Lung (tissue), 12 donors: Measurements from ENCODE around the gene GNG11. TPM values are rescaled to one million over a fixed set of nuclear protein-coding genes. Genes with fewer than 3 reads are reported as not detected.

ENCODE experiments used
- ATAC-seq: fragments of 200-7000 bp; cut with Tn5 transposase; one replicate; pipeline ENCODE4 v1.9.1; 2020; ENCODE audit warnings: moderate number of reproducible peaks; ENCODE audit not compliant: insufficient read depth, low FRiP score
- DNase-seq, 3 donors: peaks; one replicate each; pipeline ENCODE4 v3.0.0-alpha.2; 2013 to 2017
- H3K27ac ChIP-seq, 2 donors: one replicate each; pipeline ENCODE4 v1.5.1; 2013; ENCODE audit warnings: mild to moderate bottlenecking in 2 of 2, moderate library complexity in 2 of 2, control low read depth in 1 of 2, inconsistent platforms in 1 of 2, low read depth in 1 of 2, low read length in 1 of 2
- H3K27me3 ChIP-seq, 3 donors: one replicate each; pipeline ENCODE4 v1.5.1; 2013; ENCODE audit warnings: low read length in 2 of 3; ENCODE audit not compliant: control insufficient read depth in 3 of 3, insufficient read depth in 3 of 3
- H3K36me3 ChIP-seq, 4 donors: one replicate each; pipeline ENCODE4 v1.5.1; 2013; ENCODE audit warnings: low read length in 4 of 4, mild to moderate bottlenecking in 1 of 4, moderate library complexity in 1 of 4; ENCODE audit not compliant: control insufficient read depth in 4 of 4, insufficient read depth in 4 of 4
- H3K4me1 ChIP-seq, 5 donors: one replicate each; pipeline ENCODE4 v1.5.1; 2013; ENCODE audit warnings: low read length in 5 of 5, mild to moderate bottlenecking in 2 of 5, moderate library complexity in 1 of 5; ENCODE audit not compliant: control insufficient read depth in 5 of 5, insufficient read depth in 5 of 5
- H3K4me3 ChIP-seq: one replicate; pipeline ENCODE4 v1.5.1; 2013; ENCODE audit warnings: mild to moderate bottlenecking, control low read depth, moderate library complexity
- H3K9ac ChIP-seq, 2 donors: one replicate each; pipeline ENCODE4 v1.5.1; 2013; ENCODE audit warnings: low read length in 2 of 2, control low read depth in 1 of 2; ENCODE audit not compliant: insufficient read depth in 1 of 2
- H3K9me3 ChIP-seq, 4 donors: one replicate each; pipeline ENCODE4 v1.5.1; 2013; ENCODE audit warnings: low read length in 3 of 4, mild to moderate bottlenecking in 1 of 4, moderate library complexity in 1 of 4; ENCODE audit not compliant: control insufficient read depth in 4 of 4, insufficient read depth in 3 of 4
- CTCF ChIP-seq: IDR thresholded peaks from 2 replicates; pipeline ENCODE4 v1.5.1; 2012; ENCODE audit warnings: mild to moderate bottlenecking; ENCODE audit errors: control extremely low read depth, extremely low read depth
- WGBS, 2 donors: extraction: QIAGEN DNeasy Blood & Tissue Kit; methylation state at CpG; one replicate each; pipeline ENCODE4 v1.1.7; 2013; 5-methylcytosine and 5-hydroxymethylcytosine counted together
- polyA plus RNA-seq, 2 donors: library from polyadenylated mRNA; stranded (reverse); fragments of 200-250 nt; gene quantifications; one replicate each; pipeline ENCODE4 v1.2.1, GENCODE V29; 2013
- total RNA-seq, 2 donors: library from RNA; depleted of rRNA in 1 of 2; stranded (reverse); fragments of >200 nt in 1 of 2; gene quantifications; one replicate each; pipeline ENCODE4 v1.2.1, GENCODE V29; 2014 to 2021
- donor health status: control.
- donor health status: control.
- donor health status: Bipolar disorder and iron deficiency.
- donor health status: healthy.
- donor health status: DM: yes; HTN: yes; CAD: no.

GNG11 gene
- total and polyA plus RNA-seq, 4 donors = 18.4 to 39.0 (median 26.8) TPM

DNA sequence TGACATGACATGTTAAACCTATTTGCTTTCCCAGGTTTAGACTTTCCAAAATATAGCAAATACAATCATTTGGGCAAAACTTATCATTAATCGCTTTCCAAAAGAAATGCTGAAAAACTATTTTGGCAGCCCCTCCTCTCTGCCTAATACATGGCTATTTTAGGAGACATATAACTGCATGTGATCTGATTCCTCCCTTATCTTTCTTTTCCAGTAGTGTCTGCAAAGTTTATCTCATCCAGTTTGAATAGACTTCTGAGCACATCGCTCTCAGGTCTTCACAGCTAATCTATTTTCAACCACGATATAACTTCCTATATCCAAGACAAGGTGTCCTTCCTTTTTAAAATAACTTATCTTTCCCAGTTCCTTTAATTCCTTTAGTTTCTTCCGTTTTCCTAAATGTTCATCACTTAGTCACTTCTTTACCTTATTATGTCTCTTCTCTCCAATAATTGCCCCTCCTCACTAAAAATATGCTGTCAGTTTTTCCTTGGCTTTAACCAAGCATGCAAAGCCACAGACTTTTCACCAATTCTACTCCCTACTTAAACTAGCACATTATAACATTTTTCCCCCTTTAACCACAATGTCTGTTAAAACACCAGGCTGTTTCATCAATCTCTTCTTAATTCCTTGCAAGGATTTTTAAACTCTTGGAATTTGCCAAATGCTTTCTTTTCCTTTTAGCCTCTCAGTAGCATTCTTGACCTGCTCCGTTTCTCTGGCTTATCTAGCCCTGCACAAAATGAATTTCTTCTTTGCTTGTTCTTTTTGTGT lies 24.4 kb downstream of the GNG11 start:
- peaks cover 0 to 13% (median 3%) of the 10 kb centered on the region in 5 donors for H3K4me1 ChIP-seq
- no peaks in the 10 kb centered on the region for H3K36me3 ChIP-seq
- ATAC-seq (no peak), DNase-seq (no peak)
- 35 to 37% methylated on average over 5 of the region's 5 CpGs for WGBS, 2 donors
- TF ChIP-seq CTCF = no peak
- H3K9me3 ChIP-seq = peaks cover 0 to under 1% (median 0%) of the 10 kb centered on the region in 4 donors
- H3K4me3 ChIP-seq = no peak overlapping the region
- H3K27ac ChIP-seq = peak overlapping the region in 1 of 2 donors; percentile 85
- no peak overlapping the region for H3K9ac ChIP-seq
- no peaks in the 10 kb centered on the region for H3K27me3 ChIP-seq

DNA sequence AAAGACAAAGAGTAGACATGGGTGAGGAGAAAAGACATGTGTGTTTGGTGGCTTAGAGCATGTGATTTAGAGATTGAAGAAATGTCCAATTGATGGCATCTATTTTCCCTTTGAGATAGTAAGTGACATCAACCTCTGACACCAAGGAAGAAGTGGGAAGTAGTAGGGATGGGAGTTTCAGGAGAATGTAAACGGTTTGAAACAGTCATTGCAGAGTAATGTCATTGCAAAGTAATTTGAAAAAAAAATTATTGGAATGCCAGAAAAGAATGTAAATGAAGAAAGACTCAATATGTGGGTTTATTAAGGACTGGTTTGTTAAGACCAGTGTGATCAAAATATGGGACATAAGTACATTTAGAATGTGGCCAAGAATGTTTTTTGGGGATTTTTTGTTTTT lies 26.6 kb downstream of the GNG11 start:
- Histone ChIP-seq H3K27ac (no peak overlapping the region), H3K4me1 (peaks cover 0 to 13% (median 3%) of the 10 kb centered on the region in 5 donors), H3K4me3 (no peak overlapping the region), H3K9me3 (no peaks in the 10 kb centered on the region), H3K36me3 (no peaks in the 10 kb centered on the region), H3K9ac (no peak overlapping the region), H3K27me3 (no peaks in the 10 kb centered on the region)
- no peak for ATAC-seq
- 67 to 81% methylated on average over 1 of the region's 1 CpG for WGBS, 2 donors
- no peak for TF ChIP-seq CTCF
- DNase-seq = no peak

GRCh38 chr7:93948873-93949272 lies 27.3 kb downstream of the GNG11 start:
- DNase-seq (no peak), ATAC-seq (no peak)
- Histone ChIP-seq H3K4me1 (peaks cover 0 to 11% (median 3%) of the 10 kb centered on the region in 5 donors), H3K9ac (no peak overlapping the region), H3K36me3 (no peaks in the 10 kb centered on the region), H3K9me3 (no peaks in the 10 kb centered on the region), H3K4me3 (no peak overlapping the region), H3K27me3 (no peaks in the 10 kb centered on the region), H3K27ac (no peak overlapping the region)
- TF ChIP-seq CTCF = no peak
- WGBS, 2 donors = 62 to 69% methylated on average over 1 to 2 of the region's 2 CpGs
